ENCODE results near the gene CALHM3.
"Not testable (repeated sequence)": the region's sequence is repeated elsewhere in the genome, so short reads cannot be mapped to it uniquely, and the experiment has no call there.

The CALHM3 gene

DNA sequence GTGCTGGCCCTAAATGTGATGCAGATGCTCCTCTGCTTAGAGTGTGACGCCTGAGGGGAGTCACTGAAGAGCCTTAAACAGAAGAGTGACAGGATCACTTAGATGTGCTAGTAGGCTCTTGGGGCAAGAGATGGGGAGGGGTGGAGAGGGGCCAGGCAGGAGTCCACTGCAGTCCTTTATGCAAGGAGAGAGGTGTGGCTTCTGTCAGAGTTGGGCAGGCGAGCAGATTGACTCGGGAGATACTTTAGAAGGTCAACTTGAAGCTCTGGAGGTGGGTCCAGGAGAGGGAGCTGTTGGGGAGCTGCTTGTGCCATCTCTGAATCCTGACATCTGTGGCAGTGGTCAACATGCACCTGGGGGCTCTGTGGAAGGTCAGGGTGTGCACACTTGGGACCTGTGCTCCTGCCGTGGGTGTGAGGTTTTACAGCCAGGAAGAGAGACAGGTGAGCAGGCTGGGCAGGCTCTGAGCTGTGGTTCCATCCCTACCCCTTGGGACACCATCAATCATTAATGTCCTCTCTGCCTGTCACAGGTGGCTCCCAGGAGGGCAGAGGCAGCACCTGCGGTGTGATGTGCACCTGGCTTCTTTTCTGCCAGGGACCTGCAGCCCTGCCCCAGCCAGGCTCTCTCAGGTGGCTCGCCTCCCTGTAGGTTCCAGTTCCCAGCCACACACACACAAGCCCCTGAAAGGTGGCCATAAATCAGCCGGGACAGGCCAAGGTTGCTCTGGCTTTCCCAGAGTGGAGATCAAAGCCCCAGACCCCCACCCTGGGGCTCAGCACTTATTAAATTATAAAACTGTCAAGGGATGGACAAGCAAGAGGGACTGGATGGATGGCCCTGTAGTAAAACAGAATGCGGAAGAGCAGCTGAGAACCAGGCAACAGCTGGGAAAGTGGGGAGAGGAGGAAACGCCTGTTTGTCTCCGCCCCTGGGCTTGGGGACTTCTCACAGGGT, 28.5 kb upstream of the CALHM3 start:
- Histone ChIP-seq H2AFZ (ENCODE audit: low read depth, low read length) (no peak overlapping the region), H3K27ac (ENCODE audit: low read length) (no peak overlapping the region), H3K9me3 (ENCODE audit: insufficient read depth, low read length, severe bottlenecking) (no peaks in the 10 kb centered on the region), H4K20me1 (ENCODE audit: insufficient read depth, low read length) (no peaks in the 10 kb centered on the region), H3K4me2 (ENCODE audit: insufficient read depth, low read length) (no peak overlapping the region), H3K4me3 (ENCODE audit: low read depth in 1 of 2, low read length in 2 of 2) (no peak overlapping the region), H3K27me3 (ENCODE audit: insufficient read depth, low read length, poor library complexity) (peaks cover 16% of the 10 kb centered on the region), H3K36me3 (ENCODE audit: insufficient read depth, low read length) (no peaks in the 10 kb centered on the region), H3K4me1 (ENCODE audit: insufficient read depth, low read length) (peaks cover 13% of the 10 kb centered on the region), H3K9ac (ENCODE audit: low read depth, low read length) (no peak overlapping the region), H3K79me2 (ENCODE audit: insufficient read depth, low read length) (no peaks in the 10 kb centered on the region)
- no peak for DNase-seq
- no peak for ATAC-seq (ENCODE audit: insufficient read depth, low read depth)
- TF ChIP-seq EZH2 (IDR thresholded peaks at IDR 0.05; ENCODE audit: borderline replicate concordance, low read depth, low read length, severe bottlenecking) = no peak
- no peak for TF ChIP-seq CTCF (IDR thresholded peaks at IDR 0.05; ENCODE audit: borderline replicate concordance, extremely low read depth, low read length, poor library complexity, severe bottlenecking)

DNA sequence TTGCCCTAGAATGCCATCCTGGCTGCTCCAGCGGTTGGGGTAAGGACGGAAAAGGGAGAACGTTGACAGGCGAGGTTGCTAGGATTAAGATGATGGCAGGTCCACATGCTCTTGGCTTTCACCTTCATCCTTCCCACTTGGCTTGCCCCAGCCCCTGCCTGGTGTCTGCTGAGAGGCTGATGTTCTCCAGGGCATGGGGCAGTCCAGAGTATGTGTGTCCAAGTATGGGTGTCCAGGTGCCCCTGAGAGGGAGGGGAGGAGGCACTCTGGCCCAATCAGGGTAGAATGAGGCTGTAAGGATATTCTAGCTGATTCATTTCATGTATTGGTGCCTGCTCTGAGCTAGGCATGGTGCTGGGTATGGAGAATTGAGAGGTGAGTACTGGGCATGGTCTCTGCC, 27.0 kb upstream of the CALHM3 start:
- Histone ChIP-seq H3K36me3 (ENCODE audit: insufficient read depth, low read length) (no peaks in the 10 kb centered on the region), H3K27me3 (ENCODE audit: insufficient read depth, low read length, poor library complexity) (peaks cover 24% of the 10 kb centered on the region), H4K20me1 (ENCODE audit: insufficient read depth, low read length) (no peaks in the 10 kb centered on the region), H3K4me3 (ENCODE audit: low read depth in 1 of 2, low read length in 2 of 2) (no peak overlapping the region), H3K9me3 (ENCODE audit: insufficient read depth, low read length, severe bottlenecking) (no peaks in the 10 kb centered on the region), H2AFZ (ENCODE audit: low read depth, low read length) (no peak overlapping the region), H3K4me2 (ENCODE audit: insufficient read depth, low read length) (no peak overlapping the region), H3K27ac (ENCODE audit: low read length) (no peak overlapping the region), H3K9ac (ENCODE audit: low read depth, low read length) (no peak overlapping the region), H3K79me2 (ENCODE audit: insufficient read depth, low read length) (no peaks in the 10 kb centered on the region), H3K4me1 (ENCODE audit: insufficient read depth, low read length) (peaks cover 13% of the 10 kb centered on the region)
- ATAC-seq (ENCODE audit: insufficient read depth, low read depth) (no peak), DNase-seq (no peak)
- TF ChIP-seq EZH2 (IDR thresholded peaks at IDR 0.05; ENCODE audit: borderline replicate concordance, low read depth, low read length, severe bottlenecking) = no peak
- TF ChIP-seq CTCF (IDR thresholded peaks at IDR 0.05; ENCODE audit: borderline replicate concordance, extremely low read depth, low read length, poor library complexity, severe bottlenecking) = no peak

GRCh38 chr10:103504181-103504783, 25.2 kb upstream of the CALHM3 start:
- H3K4me3 ChIP-seq (ENCODE audit: low read depth in 1 of 2, low read length in 2 of 2) = no peak overlapping the region
- DNase-seq = peak; percentile 59
- no peaks in the 10 kb centered on the region for H3K9me3 ChIP-seq (ENCODE audit: insufficient read depth, low read length, severe bottlenecking)
- no peaks in the 10 kb centered on the region for H4K20me1 ChIP-seq (ENCODE audit: insufficient read depth, low read length)
- peaks cover 40% of the 10 kb centered on the region for H3K27me3 ChIP-seq (ENCODE audit: insufficient read depth, low read length, poor library complexity)
- no peaks in the 10 kb centered on the region for H3K79me2 ChIP-seq (ENCODE audit: insufficient read depth, low read length)
- H3K9ac ChIP-seq (ENCODE audit: low read depth, low read length) = no peak overlapping the region
- peak; percentile 88 for ATAC-seq (ENCODE audit: insufficient read depth, low read depth)
- peaks cover 13% of the 10 kb centered on the region for H3K4me1 ChIP-seq (ENCODE audit: insufficient read depth, low read length)
- H2AFZ ChIP-seq (ENCODE audit: low read depth, low read length) = no peak overlapping the region
- H3K36me3 ChIP-seq (ENCODE audit: insufficient read depth, low read length) = no peaks in the 10 kb centered on the region
- H3K4me2 ChIP-seq (ENCODE audit: insufficient read depth, low read length) = no peak overlapping the region
- TF ChIP-seq EZH2 (IDR thresholded peaks at IDR 0.05; ENCODE audit: borderline replicate concordance, low read depth, low read length, severe bottlenecking) (no peak), CTCF (IDR thresholded peaks at IDR 0.05; ENCODE audit: borderline replicate concordance, extremely low read depth, low read length, poor library complexity, severe bottlenecking) (no peak)
- no peak overlapping the region for H3K27ac ChIP-seq (ENCODE audit: low read length)

GRCh38 chr10:103503777-103504176, 24.7 kb upstream of the CALHM3 start:
- H3K79me2 ChIP-seq (ENCODE audit: insufficient read depth, low read length); DNase-seq; H3K9me3 ChIP-seq (ENCODE audit: insufficient read depth, low read length, severe bottlenecking); H3K9ac ChIP-seq (ENCODE audit: low read depth, low read length); H2AFZ ChIP-seq (ENCODE audit: low read depth, low read length); H3K27ac ChIP-seq (ENCODE audit: low read length); H3K4me3 ChIP-seq (ENCODE audit: low read depth in 1 of 2, low read length in 2 of 2); H4K20me1 ChIP-seq (ENCODE audit: insufficient read depth, low read length); H3K4me2 ChIP-seq (ENCODE audit: insufficient read depth, low read length); ATAC-seq (ENCODE audit: insufficient read depth, low read depth); H3K36me3 ChIP-seq (ENCODE audit: insufficient read depth, low read length): not testable (repeated sequence)
- Histone ChIP-seq H3K4me1 (ENCODE audit: insufficient read depth, low read length) (peaks cover 13% of the 10 kb centered on the region), H3K27me3 (ENCODE audit: insufficient read depth, low read length, poor library complexity) (peaks cover 43% of the 10 kb centered on the region)

Data from DND-41 (cell line).